HEK293 (cell line): ENCODE data around the gene NFS1.

ENCODE experiments used
- CTCF ChIA-PET: fragments of 350-600 bp; formaldehyde crosslinking; extraction: SDS; loops from one replicate; lab custom pipeline; 2021; ENCODE audit warnings: antibody characterized with exemption; lab: Yijun Ruan, JAX
- POLR2A ChIA-PET: fragments of 300-600 bp; formaldehyde crosslinking; extraction: SDS; loops from one replicate; lab custom pipeline; 2020; ENCODE audit warnings: antibody characterized with exemption, inconsistent platforms; lab: Yijun Ruan, JAX
- H3K27ac ChIP-seq: fragments of 200-500 bp; sonication (Bioruptor generic); 2 replicates; pipeline ENCODE4 v1.5.1; 2014; ENCODE audit warnings: low read depth, low read length, control low read depth, inconsistent platforms; ENCODE audit errors: extremely low read depth
- H3K36me3 ChIP-seq, 2 experiments: fragments of 200-500 bp in 1 of 2; sonication (Bioruptor generic) in 1 of 2; 1 replicate in 1 of 2; 2 replicates in 1 of 2; pipeline ENCODE4 v1.5.1; 2014 to 2017; ENCODE audit warnings: inconsistent platforms in 2 of 2, low read length in 2 of 2; ENCODE audit not compliant: control insufficient read depth in 2 of 2, insufficient read depth in 1 of 2
- H3K4me1 ChIP-seq: fragments of 200-500 bp; sonication (Bioruptor generic); 2 replicates; pipeline ENCODE4 v1.5.1; 2014; ENCODE audit warnings: mild to moderate bottlenecking, low read length, inconsistent platforms; ENCODE audit not compliant: control insufficient read depth, insufficient read depth
- H3K4me3 ChIP-seq: 2 replicates; pipeline ENCODE4 v1.5.1; 2011; ENCODE audit warnings: low read depth, mild to moderate bottlenecking, control low read depth, low read length, moderate library complexity
- H3K9me3 ChIP-seq: fragments of 200-500 bp; sonication (Bioruptor generic); 2 replicates; pipeline ENCODE4 v1.5.1; 2014; ENCODE audit warnings: low read depth, low read length, inconsistent platforms; ENCODE audit not compliant: control insufficient read depth, insufficient read depth
- BCL11B ChIP-seq: fragments of 450-650 bp; formaldehyde crosslinking; IDR thresholded peaks from 2 replicates; pipeline ENCODE4 v1.5.1; 2016; ENCODE audit warnings: low read depth, missing biosample characterization, missing genetic modification characterization
- KLF8 ChIP-seq: fragments of 450-650 bp; formaldehyde crosslinking; IDR thresholded peaks from 2 replicates; pipeline ENCODE4 v1.5.1; 2016; ENCODE audit warnings: missing biosample characterization, missing genetic modification characterization
- PRDM1 ChIP-seq: fragments of 450-650 bp; formaldehyde crosslinking; IDR thresholded peaks from 2 replicates; pipeline ENCODE4; 2016; ENCODE audit warnings: missing biosample characterization, missing genetic modification characterization
- SCRT1 ChIP-seq: fragments of 450-650 bp; formaldehyde crosslinking; IDR thresholded peaks from 2 replicates; pipeline ENCODE4 v1.5.1; 2016; ENCODE audit warnings: missing biosample characterization, missing genetic modification characterization, borderline replicate concordance
- SETDB1 ChIP-seq: IDR thresholded peaks from one replicate; pipeline ENCODE4 v1.6.1; 2017; ENCODE audit warnings: mild to moderate bottlenecking, low read length, moderate library complexity, mixed read lengths; ENCODE audit not compliant: insufficient read length
- YY2 ChIP-seq: fragments of 450-650 bp; formaldehyde crosslinking; IDR thresholded peaks from 2 replicates; pipeline ENCODE4 v1.5.1; 2016; ENCODE audit warnings: missing biosample characterization, missing genetic modification characterization
- ZBTB26 ChIP-seq: fragments of 450-650 bp; formaldehyde crosslinking; optimal IDR thresholded peaks from 2 replicates; pipeline ENCODE3; 2016; ENCODE audit warnings: missing biosample characterization, mild to moderate bottlenecking, missing genetic modification characterization
- ZBTB48 ChIP-seq: fragments of 450-650 bp; formaldehyde crosslinking; IDR thresholded peaks from 2 replicates; pipeline ENCODE4 v1.5.1; 2016; ENCODE audit warnings: missing biosample characterization, missing genetic modification characterization
- ZBTB6 ChIP-seq: fragments of 450-650 bp; formaldehyde crosslinking; IDR thresholded peaks from 2 replicates; pipeline ENCODE4 v1.5.1; 2017; ENCODE audit warnings: missing biosample characterization, missing genetic modification characterization
- ZBTB8A ChIP-seq: fragments of 450-650 bp; formaldehyde crosslinking; IDR thresholded peaks from 2 replicates; pipeline ENCODE4 v1.5.1; 2016; ENCODE audit warnings: missing biosample characterization, missing genetic modification characterization
- ZFP37 ChIP-seq: fragments of 450-650 bp; formaldehyde crosslinking; IDR thresholded peaks from 2 replicates; pipeline ENCODE4 v1.5.1; 2016; ENCODE audit warnings: missing biosample characterization, missing genetic modification characterization
- ZFP41 ChIP-seq: fragments of 450-650 bp; formaldehyde crosslinking; IDR thresholded peaks from 2 replicates; pipeline ENCODE4 v1.5.1; 2016; ENCODE audit warnings: missing biosample characterization, missing genetic modification characterization, borderline replicate concordance
- ZNF157 ChIP-seq: fragments of 450-650 bp; formaldehyde crosslinking; IDR thresholded peaks from 2 replicates; pipeline ENCODE4 v1.5.1; 2016; ENCODE audit warnings: missing biosample characterization, missing genetic modification characterization
- ZNF274 ChIP-seq, 2 experiments: fragments of 200-500 bp in 1 of 2; fragments of 450-650 bp in 1 of 2; sonication (Bioruptor generic) in 1 of 2; formaldehyde crosslinking in 1 of 2; IDR thresholded peaks; 2 replicates each; pipeline versions ENCODE4 v1.5.1 to v1.6.1; 2014 to 2016; ENCODE audit warnings: borderline replicate concordance in 1 of 2, inconsistent platforms in 1 of 2, low read length in 1 of 2, missing biosample characterization in 1 of 2, missing genetic modification characterization in 1 of 2
- ZNF341 ChIP-seq: fragments of 450-650 bp; formaldehyde crosslinking; IDR thresholded peaks from 2 replicates; pipeline ENCODE4; 2016; ENCODE audit warnings: low read depth, missing biosample characterization, missing genetic modification characterization
- ZNF354C ChIP-seq: fragments of 450-650 bp; formaldehyde crosslinking; IDR thresholded peaks from 2 replicates; pipeline ENCODE4 v1.5.1; 2016; ENCODE audit warnings: missing biosample characterization, missing genetic modification characterization, low read depth, borderline replicate concordance
- ZNF426 ChIP-seq: fragments of 450-650 bp; formaldehyde crosslinking; IDR thresholded peaks from 2 replicates; pipeline ENCODE4 v1.5.1; 2017; ENCODE audit warnings: missing biosample characterization, missing genetic modification characterization, mild to moderate bottlenecking, inconsistent platforms, moderate library complexity
- ZNF449 ChIP-seq: fragments of 450-650 bp; formaldehyde crosslinking; IDR thresholded peaks from 2 replicates; pipeline ENCODE4 v1.5.1; 2017; ENCODE audit warnings: missing biosample characterization, mild to moderate bottlenecking, missing genetic modification characterization, moderate library complexity
- ZNF621 ChIP-seq: fragments of 450-650 bp; formaldehyde crosslinking; IDR thresholded peaks from 2 replicates; pipeline ENCODE4 v1.5.1; 2017; ENCODE audit warnings: missing biosample characterization, missing genetic modification characterization
- ZNF629 ChIP-seq: fragments of 450-650 bp; formaldehyde crosslinking; IDR thresholded peaks from 2 replicates; pipeline ENCODE4 v1.5.1; 2017; ENCODE audit warnings: missing biosample characterization, missing genetic modification characterization
- ZNF639 ChIP-seq: fragments of 450-650 bp; formaldehyde crosslinking; IDR thresholded peaks from 2 replicates; pipeline ENCODE4 v1.5.1; 2016; ENCODE audit warnings: missing biosample characterization, missing genetic modification characterization
- ZNF645 ChIP-seq: fragments of 450-650 bp; formaldehyde crosslinking; IDR thresholded peaks from 2 replicates; pipeline ENCODE4; 2016; ENCODE audit warnings: missing biosample characterization, missing genetic modification characterization
- ZNF704 ChIP-seq: fragments of 450-650 bp; formaldehyde crosslinking; IDR thresholded peaks from 2 replicates; pipeline ENCODE4 v1.5.1; 2016; ENCODE audit warnings: missing biosample characterization, missing genetic modification characterization
- ZNF707 ChIP-seq: fragments of 450-650 bp; formaldehyde crosslinking; IDR thresholded peaks from 2 replicates; pipeline ENCODE4 v1.5.1; 2016; ENCODE audit warnings: missing biosample characterization, missing genetic modification characterization
- ZNF747 ChIP-seq: fragments of 450-650 bp; formaldehyde crosslinking; IDR thresholded peaks from 2 replicates; pipeline ENCODE4 v1.5.1; 2016; ENCODE audit warnings: missing biosample characterization, missing genetic modification characterization
- ZNF768 ChIP-seq: fragments of 450-650 bp; formaldehyde crosslinking; IDR thresholded peaks from 2 replicates; pipeline ENCODE4 v1.5.1; 2018; ENCODE audit warnings: missing biosample characterization, mild to moderate bottlenecking, missing genetic modification characterization
- ZSCAN18 ChIP-seq: fragments of 450-650 bp; formaldehyde crosslinking; IDR thresholded peaks from 2 replicates; pipeline ENCODE4 v1.5.1; 2016; ENCODE audit warnings: missing biosample characterization, missing genetic modification characterization
- ZSCAN23 ChIP-seq: fragments of 450-650 bp; formaldehyde crosslinking; IDR thresholded peaks from 2 replicates; pipeline ENCODE4 v1.5.1; 2016; ENCODE audit warnings: missing biosample characterization, missing genetic modification characterization

Gene NFS1

GRCh38 chr20:35699127-35699956 is at the start of gene NFS1, which contains the start of gene ROMO1:
Gene NFS1, minus strand, starts transcription at chr20:35699352. Its CDS starts 64 bp downstream, at chr20:35699288.
Gene ROMO1, plus strand, starts transcription at chr20:35699405. Its CDS starts 228 bp downstream, at chr20:35699633.
- Histone ChIP-seq H3K4me3 (peak within 1 kb of the TSS; percentile 75), H3K9me3 (no peaks in the 10 kb centered on the region), H3K4me1 (0 out of 2 replicates have a peak, but pooled peaks cover 4% of the 10 kb centered on the region), H3K27ac (peak within 1 kb of the TSS; percentile 90), H3K36me3 (peaks cover 4 to 56% of the 10 kb centered on the region in 2 experiments)
- CTCF ChIA-PET: no interaction called here
- POLR2A ChIA-PET: interaction anchor here (0.5 to 6.2 kb wide), 11 partner anchors 9 to 255 kb away, joined by 3 to 27 read pairs (median 3); partner anchors contain the start of genes RBM39, SCAND1 and SPAG4
- TF ChIP-seq ZNF629 (tag by site-specific recombination) (peak; percentile 88), ZNF157 (tag by site-specific recombination) (no peak), SETDB1 (no peak), SCRT1 (no peak), ZNF449 (tag by site-specific recombination) (no peak), ZNF341 (tag by site-specific recombination) (peak; percentile 74), ZNF645 (tag by site-specific recombination) (no peak), ZNF621 (tag by site-specific recombination) (no peak), ZFP41 (tag by site-specific recombination) (no peak), ZNF704 (no peak), ZBTB8A (peak; percentile 87), YY2 (tag by site-specific recombination) (peak; percentile 70), ZNF639 (peak; percentile 80; the same call in 1 of the 2 replicates), ZBTB48 (tag by site-specific recombination) (peak; percentile 94), ZNF354C (tag by site-specific recombination) (no peak), ZBTB6 (tag by site-specific recombination) (peak; percentile 64; the same call in 1 of the 2 replicates), KLF8 (tag by site-specific recombination) (peak; percentile 90), ZNF768 (tag by site-specific recombination) (no peak; the same call in 1 of the 2 replicates), ZFP37 (tag by site-specific recombination) (no peak; the same call in none of the 2 replicates), ZSCAN18 (tag by site-specific recombination) (no peak), ZNF747 (no peak), PRDM1 (tag by site-specific recombination) (no peak), BCL11B (tag by site-specific recombination) (no peak), ZSCAN23 (tag by site-specific recombination) (0 out of 2 replicates have a peak, but pooled peaks have one; percentile 31), ZNF426 (tag by site-specific recombination) (no peak), ZBTB26 (peak; percentile 74), ZNF707 (tag by site-specific recombination) (no peak), ZNF274 (IDR thresholded peaks at IDR 0.05; ENCODE audit: low read length) (no peak), ZNF274 (tag by site-specific recombination; IDR thresholded peaks at IDR 0.05; ENCODE audit: borderline replicate concordance) (no peak)
